GM23338 (cell line): ENCODE measurements around the gene MOXD1. TPM values are rescaled to one million over a fixed set of nuclear protein-coding genes. Genes with fewer than 3 reads are reported as not detected.

Experiments
- ATAC-seq: fragments of 200-7000 bp; cut with Tn5 transposase; 3 replicates; pipeline ENCODE4 v1.9.1; 2020
- DNase-seq: peaks from one replicate; pipeline ENCODE4 v3.0.0-alpha.2; 2015; ENCODE audit warnings: low spot score
- H2AFZ ChIP-seq: fragments of 200-600 bp; sonication (generic); 2 replicates; pipeline ENCODE4 v1.8.0; 2016; ENCODE audit warnings: antibody characterized with exemption, mild to moderate bottlenecking, moderate library complexity
- H3F3A ChIP-seq: fragments of 200-600 bp; sonication (generic); replicated peaks from 2 replicates; pipeline ENCODE4 v1.8.0; 2017; ENCODE audit warnings: antibody characterized with exemption, mixed run types, low read depth
- H3K27ac ChIP-seq: fragments of 200-600 bp; sonication (generic); 2 replicates; pipeline ENCODE4 v1.6.1; 2016; ENCODE audit warnings: low read depth
- H3K27me3 ChIP-seq: fragments of 200-600 bp; sonication (generic); 2 replicates; pipeline ENCODE4 v1.8.0; 2016; ENCODE audit warnings: mild to moderate bottlenecking, mixed run types, moderate library complexity; ENCODE audit not compliant: insufficient read depth
- H3K36me3 ChIP-seq: fragments of 200-600 bp; sonication (generic); 2 replicates; pipeline ENCODE4 v1.8.0; 2016; ENCODE audit warnings: mild to moderate bottlenecking; ENCODE audit not compliant: insufficient read depth
- H3K4me1 ChIP-seq: fragments of 200-600 bp; sonication (generic); 2 replicates; pipeline ENCODE4 v1.8.0; 2016; ENCODE audit warnings: mild to moderate bottlenecking, moderate library complexity; ENCODE audit not compliant: insufficient read depth
- H3K4me2 ChIP-seq: fragments of 200-600 bp; sonication (generic); 2 replicates; pipeline ENCODE4 v1.7.1; 2017; ENCODE audit warnings: mixed run types
- H3K4me3 ChIP-seq: fragments of 200-600 bp; sonication (generic); 2 replicates; pipeline ENCODE4 v1.6.1; 2016; ENCODE audit warnings: mixed run types
- H3K79me2 ChIP-seq: fragments of 200-600 bp; sonication (generic); replicated peaks from 2 replicates; pipeline ENCODE4 v1.8.0; 2017; ENCODE audit warnings: mild to moderate bottlenecking; ENCODE audit not compliant: insufficient read depth
- H3K9me2 ChIP-seq: fragments of 200-600 bp; sonication (generic); 2 replicates; pipeline ENCODE4 v1.8.0; 2017; ENCODE audit not compliant: insufficient read depth
- H4K20me1 ChIP-seq: fragments of 200-600 bp; sonication (generic); replicated peaks from 2 replicates; pipeline ENCODE4 v1.8.0; 2017; ENCODE audit warnings: mild to moderate bottlenecking; ENCODE audit not compliant: insufficient read depth
- H3K27ac Mint-ChIP-seq: 2 replicates; pipeline ENCODE4 v1.8.0; 2020; ENCODE audit warnings: inconsistent platforms, mild to moderate bottlenecking, moderate library complexity, mixed read lengths
- H3K27me3 Mint-ChIP-seq: 3 replicates; pipeline ENCODE4 v1.8.0; 2022; ENCODE audit warnings: low read depth, mild to moderate bottlenecking, moderate library complexity, mixed read lengths, inconsistent platforms; ENCODE audit not compliant: insufficient read depth, poor library complexity
- H3K36me3 Mint-ChIP-seq: 3 replicates; pipeline ENCODE4 v1.8.0; 2021; ENCODE audit warnings: low read depth, mild to moderate bottlenecking, inconsistent platforms, moderate library complexity, mixed read lengths
- H3K4me1 Mint-ChIP-seq: 3 replicates; pipeline ENCODE4 v1.8.0; 2020; ENCODE audit warnings: mild to moderate bottlenecking, inconsistent platforms, mixed read lengths
- H3K4me3 Mint-ChIP-seq: 3 replicates; pipeline ENCODE4 v1.8.0; 2021; ENCODE audit warnings: moderate library complexity, mild to moderate bottlenecking, inconsistent platforms, mixed read lengths
- H3K9me3 Mint-ChIP-seq: 3 replicates; pipeline ENCODE4 v1.8.0; 2020; ENCODE audit warnings: moderate library complexity, mild to moderate bottlenecking, inconsistent platforms, mixed read lengths
- CTCF ChIP-seq, 2 experiments: fragments of 200-600 bp in 1 of 2; sonication (generic) in 1 of 2; conservative IDR thresholded peaks; 2 replicates each; pipeline versions ENCODE4 v1.5.1 to v1.6.1; 2016 to 2017; ENCODE audit warnings: antibody characterized with exemption in 2 of 2, low read depth in 2 of 2, mild to moderate bottlenecking in 2 of 2, moderate library complexity in 1 of 2
- EZH2 ChIP-seq: fragments of 200-600 bp; sonication (generic); IDR thresholded peaks from one replicate; pipeline ENCODE4 v1.8.0; 2017; ENCODE audit warnings: antibody characterized with exemption, mild to moderate bottlenecking, low read depth; ENCODE audit not compliant: unreplicated experiment
- EZH2phosphoT487 ChIP-seq: fragments of 200-600 bp; sonication (generic); IDR thresholded peaks from one replicate; pipeline ENCODE4 v1.8.1; 2018; ENCODE audit warnings: antibody characterized with exemption; ENCODE audit not compliant: unreplicated experiment
- JUNB ChIP-seq: IDR thresholded peaks from one replicate; pipeline ENCODE4 v1.6.1; 2016; ENCODE audit warnings: antibody characterized with exemption; ENCODE audit not compliant: unreplicated experiment
- NANOG ChIP-seq: IDR thresholded peaks from 2 replicates; pipeline ENCODE4 v1.6.1; 2016; ENCODE audit warnings: antibody characterized with exemption, borderline replicate concordance
- REST ChIP-seq: IDR thresholded peaks from one replicate; pipeline ENCODE4 v1.6.1; 2018; ENCODE audit warnings: antibody characterized with exemption; ENCODE audit not compliant: unreplicated experiment
- STAT1 ChIP-seq: IDR thresholded peaks from one replicate; pipeline ENCODE4 v1.6.1; 2016; ENCODE audit warnings: antibody characterized with exemption; ENCODE audit not compliant: unreplicated experiment
- ZNF331 ChIP-seq: fragments of 250-450 bp; sonication (Bioruptor Pico); IDR thresholded peaks from 2 replicates; pipeline ENCODE4 v1.5.0; 2020; ENCODE audit warnings: low read depth, mild to moderate bottlenecking, moderate library complexity
- ZNF462 ChIP-seq: fragments of 250-450 bp; sonication (Bioruptor Pico); IDR thresholded peaks from 2 replicates; pipeline ENCODE4 v1.5.0; 2020; ENCODE audit warnings: mild to moderate bottlenecking, moderate library complexity
- polyA plus RNA-seq: library from polyadenylated mRNA; unstranded; fragments of >200 nt; fragmentation: Nextera tagmentation; extraction: Ambion mirVana; gene quantifications from 2 replicates; pipeline ENCODE4 v1.2.1, GENCODE V29; 2016
- total RNA-seq: library from RNA; depleted of rRNA; stranded (reverse); fragments of >200 nt; shearing (Covaris generic); gene quantifications from 2 replicates; pipeline ENCODE4 v1.2.3, GENCODE V29; 2014

MOXD1 gene
- total and polyA plus RNA-seq, 2 experiments from 2014 or later = 1.7 to 4.3 TPM

- Histone ChIP-seq H3K79me2 (no peaks in the 10 kb centered on the region), H3K27ac (no peak overlapping the region), H3K9me2 (no peaks in the 10 kb centered on the region), H3K4me3 (no peak overlapping the region), H3K27me3 (no peaks in the 10 kb centered on the region), H4K20me1 (no peaks in the 10 kb centered on the region), H2AFZ (no peak overlapping the region), H3K36me3 (no peaks in the 10 kb centered on the region), H3F3A (no peaks in the 10 kb centered on the region), H3K4me2 (no peak overlapping the region), H3K4me1 (0 out of 2 replicates have a peak, but pooled peaks cover 3% of the 10 kb centered on the region)
- Mint-ChIP-seq H3K27ac (no peak overlapping the region), H3K4me3 (no peak overlapping the region), H3K9me3 (no peaks in the 10 kb centered on the region), H3K27me3 (no peaks in the 10 kb centered on the region), H3K36me3 (no peaks in the 10 kb centered on the region), H3K4me1 (peaks cover 3% of the 10 kb centered on the region; the same call in 1 of the 3 replicates)
- TF ChIP-seq ZNF462 (CRISPR knock-in tag) (no peak), NANOG (no peak), CTCF (conservative IDR thresholded peaks at IDR 0.05; ENCODE audit: low read depth in 2 of 2) (no peak), EZH2 (no peak), ZNF331 (no peak), REST (no peak), EZH2phosphoT487 (no peak), JUNB (no peak), STAT1 (no peak)
- ATAC-seq (no peak), DNase-seq (no peak)
These were observed 114.2 kb downstream of the MOXD1 start for GRCh38 chr6:132287101-132287500.
